GM21526 (cell line): ENCODE results near the gene TRIM72.
A peak's percentile ranks its signal among the peaks of the same experiment; 100 is the strongest.
"Not testable (repeated sequence)": the region's sequence is repeated elsewhere in the genome, so short reads cannot be mapped to it uniquely, and the experiment has no call there.

Experiments used
- ATAC-seq: cut with Tn5 transposase; IDR thresholded peaks from one replicate; pipeline ENCODE4 v1.9.1; 2021; ENCODE audit warnings: moderate library complexity; ENCODE audit not compliant: unreplicated experiment, low FRiP score

TRIM72 gene

DNA sequence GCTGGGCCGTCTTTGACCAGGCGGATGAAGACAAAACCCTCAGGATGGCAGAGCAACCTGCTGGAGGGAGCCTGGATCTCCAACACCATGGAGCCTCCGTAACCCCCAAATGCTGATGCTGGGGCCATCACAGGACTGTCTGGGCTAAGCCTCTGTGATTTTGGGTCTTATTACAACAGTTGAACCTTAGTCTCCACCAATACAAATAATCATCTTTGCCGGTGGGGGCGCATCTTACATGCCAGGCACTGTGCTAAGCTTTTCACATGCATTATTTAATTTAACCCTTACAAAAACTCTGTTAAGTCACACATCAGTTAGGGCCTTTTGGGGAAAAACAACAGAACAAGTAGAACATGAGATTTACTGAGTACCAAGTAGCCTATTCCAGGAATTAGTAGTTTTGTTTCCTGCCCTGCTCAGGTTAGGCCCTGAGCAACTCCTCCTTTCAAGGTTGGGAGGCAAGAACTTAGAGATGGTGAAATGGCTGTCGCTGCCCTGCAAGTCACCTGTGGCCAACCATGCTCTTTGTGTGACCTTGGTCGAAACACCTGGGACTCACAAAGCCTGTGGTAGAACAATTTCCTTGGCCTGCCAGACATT is 37.0 kb downstream of the TRIM72 start:
- no peak for ATAC-seq

DNA sequence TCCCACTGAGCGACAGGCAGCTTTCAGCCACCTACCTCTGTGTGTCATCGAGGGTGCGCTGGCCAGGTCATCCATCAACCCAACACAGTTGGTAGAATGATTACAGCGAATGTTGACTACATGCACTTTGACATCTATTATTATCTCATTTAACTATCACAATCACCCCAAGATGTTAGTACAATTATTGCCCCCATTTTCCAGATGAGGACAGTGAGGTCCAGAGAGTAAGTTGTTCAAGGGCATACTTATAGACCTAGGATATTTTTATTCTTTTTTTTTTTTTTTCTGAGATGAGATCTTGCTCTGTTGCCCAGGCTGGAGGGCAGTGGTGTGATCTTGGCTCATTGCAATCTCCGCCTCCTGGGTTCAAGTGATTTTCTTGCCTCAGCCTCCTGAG is 37.5 kb downstream of the TRIM72 start:
- no peak for ATAC-seq

- no peak for ATAC-seq
Measured at GRCh38 chr16:31253642-31254045, 39.7 kb downstream of the TRIM72 start.

DNA sequence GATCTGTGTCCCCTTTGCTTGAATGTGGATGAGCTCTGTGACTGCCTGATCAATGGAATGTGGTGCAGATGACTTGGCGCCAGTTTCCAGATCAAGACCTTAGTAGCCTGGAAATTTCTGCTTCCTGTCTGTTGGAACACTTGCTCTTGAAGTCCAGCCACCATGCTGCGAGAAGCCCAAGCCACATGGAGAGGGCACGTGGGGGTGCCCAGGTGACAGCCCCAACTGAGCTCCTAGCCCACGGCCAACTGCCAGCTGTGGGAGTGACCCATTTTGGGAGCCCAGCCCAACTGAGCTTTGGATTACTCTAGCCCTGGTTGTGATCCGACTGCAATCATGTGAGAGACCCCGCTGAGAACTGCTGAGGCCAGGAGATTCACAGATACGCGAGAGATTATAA is 42.5 kb downstream of the TRIM72 start:
- ATAC-seq = no peak

- ATAC-seq = no peak
Measured at GRCh38 chr16:31258366-31258765, 44.4 kb downstream of the TRIM72 start.

- no peak for ATAC-seq
Measured at GRCh38 chr16:31260136-31260931, 46.4 kb downstream of the TRIM72 start.

DNA sequence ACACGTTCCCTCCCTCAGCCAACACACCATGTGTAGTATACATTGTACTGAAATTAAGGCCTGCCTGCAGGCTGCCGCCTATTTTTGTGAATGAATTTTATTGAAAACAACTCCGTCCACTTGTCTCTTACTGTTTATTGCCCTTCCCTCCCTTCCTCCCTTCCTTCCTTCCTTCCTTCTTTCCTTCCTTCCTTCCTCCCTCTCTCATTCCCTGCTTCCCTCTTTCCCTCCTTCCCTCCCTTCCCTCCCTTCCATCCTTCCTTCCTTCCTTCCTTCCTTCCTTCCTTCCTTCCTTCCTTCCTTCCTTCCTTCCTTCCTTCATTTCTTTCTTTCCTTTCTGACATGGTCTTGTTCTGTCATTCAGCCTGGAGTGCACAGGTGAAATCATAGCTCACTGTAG is 48.2 kb downstream of the TRIM72 start:
- ATAC-seq = no peak

DNA sequence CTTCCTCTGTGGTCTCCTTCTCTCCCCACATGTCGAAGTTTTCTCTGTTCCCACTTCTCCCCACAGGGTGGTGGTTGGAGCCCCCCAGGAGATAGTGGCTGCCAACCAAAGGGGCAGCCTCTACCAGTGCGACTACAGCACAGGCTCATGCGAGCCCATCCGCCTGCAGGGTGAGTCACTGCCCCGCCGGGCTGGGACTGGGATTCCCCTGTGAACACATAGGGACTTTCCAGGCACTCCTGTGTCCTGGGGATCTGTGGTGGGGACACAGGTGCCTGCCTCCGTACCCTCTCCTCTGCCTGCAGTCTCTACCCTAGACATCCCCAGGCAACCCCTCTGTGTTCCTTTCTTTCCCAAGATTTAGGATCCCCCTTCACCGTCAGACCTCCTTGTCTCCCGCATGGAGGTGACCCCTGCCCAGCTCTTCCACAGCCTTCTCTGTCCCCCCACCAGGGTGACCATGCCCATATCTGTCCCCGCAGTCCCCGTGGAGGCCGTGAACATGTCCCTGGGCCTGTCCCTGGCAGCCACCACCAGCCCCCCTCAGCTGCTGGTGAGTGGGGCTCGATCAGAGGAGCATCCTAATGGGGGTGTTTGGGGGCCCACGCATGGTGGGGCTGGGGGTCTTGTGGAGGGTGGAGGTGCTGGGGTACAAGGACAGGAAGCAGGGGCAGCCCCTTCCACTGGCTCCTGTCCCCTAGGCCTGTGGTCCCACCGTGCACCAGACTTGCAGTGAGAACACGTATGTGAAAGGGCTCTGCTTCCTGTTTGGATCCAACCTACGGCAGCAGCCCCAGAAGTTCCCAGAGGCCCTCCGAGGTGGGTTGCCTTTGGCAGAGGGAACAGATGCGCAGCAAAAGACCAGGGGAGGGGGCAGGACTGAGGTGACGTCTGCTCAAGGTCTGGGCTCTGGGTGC is 51.7 kb downstream of the TRIM72 start:
- ATAC-seq = peak; percentile 71

DNA sequence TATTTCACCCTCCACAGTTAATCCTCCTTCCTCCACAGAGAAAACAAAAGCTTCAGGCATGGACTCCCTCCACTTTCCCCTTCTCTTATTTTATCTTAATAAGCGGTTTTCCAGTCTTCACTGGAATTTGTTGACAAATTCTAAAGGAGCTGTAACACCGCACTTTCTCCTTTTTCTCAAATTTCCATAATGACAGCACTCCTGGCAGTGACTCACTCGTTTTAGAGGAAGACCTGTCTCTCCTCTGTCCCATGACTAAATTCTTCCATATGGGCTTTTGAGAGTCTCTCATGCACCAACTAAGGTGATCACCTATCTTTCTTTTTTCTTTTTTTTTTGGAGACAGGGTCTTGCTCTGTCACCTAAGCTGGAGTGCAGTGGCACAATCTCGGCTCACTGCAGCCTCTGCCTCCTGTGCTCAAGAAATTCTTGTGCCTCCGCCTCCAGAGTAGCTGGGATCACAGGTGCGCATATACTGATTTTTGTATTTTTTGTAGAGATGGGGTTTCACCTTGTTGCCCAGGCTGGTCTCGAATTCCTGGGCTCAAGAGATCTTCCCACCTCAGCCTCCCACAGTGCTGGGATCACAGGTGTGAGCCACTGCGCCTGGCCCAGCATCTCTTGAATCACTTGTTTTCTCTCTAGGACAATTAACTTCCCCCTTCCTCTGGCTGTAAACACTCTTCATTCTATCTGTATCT is 53.6 kb downstream of the TRIM72 start:
- no peak for ATAC-seq

DNA sequence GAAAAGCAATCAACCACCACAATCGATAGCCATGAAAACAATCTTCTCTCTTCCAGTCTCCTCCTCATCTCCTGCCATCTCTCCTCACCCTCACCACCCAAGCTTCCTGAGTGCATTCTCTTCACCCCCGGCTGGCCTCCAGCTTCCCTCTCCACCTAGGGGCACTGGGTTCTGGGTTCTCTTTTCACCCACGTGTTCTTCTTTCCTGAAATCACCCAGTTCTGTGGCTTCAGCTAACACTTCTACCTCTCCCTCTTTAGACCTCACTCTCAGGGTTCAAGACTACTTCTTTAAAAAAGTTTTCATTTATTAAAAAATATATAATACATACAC is 54.1 kb downstream of the TRIM72 start:
- ATAC-seq = no peak

DNA sequence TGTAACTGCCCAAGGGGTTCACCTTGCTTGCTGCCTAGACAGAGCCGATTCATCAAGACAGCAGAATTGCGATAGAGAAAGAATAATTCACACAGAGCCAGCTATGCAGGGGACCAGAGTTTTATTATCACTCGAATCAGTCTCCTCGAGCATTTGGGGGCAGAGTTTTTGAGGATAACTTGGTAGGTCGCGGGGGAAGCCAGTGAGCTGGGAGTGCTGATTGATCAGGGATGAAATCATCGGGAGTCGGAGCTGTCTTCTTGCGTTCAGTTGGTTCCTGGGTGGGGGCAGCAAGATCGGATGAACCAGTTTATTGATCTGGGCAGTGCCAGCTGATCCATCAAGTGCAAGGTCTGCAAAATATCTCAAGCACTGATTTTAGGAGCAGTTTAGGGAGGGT is 55.0 kb downstream of the TRIM72 start:
- no peak for ATAC-seq

DNA sequence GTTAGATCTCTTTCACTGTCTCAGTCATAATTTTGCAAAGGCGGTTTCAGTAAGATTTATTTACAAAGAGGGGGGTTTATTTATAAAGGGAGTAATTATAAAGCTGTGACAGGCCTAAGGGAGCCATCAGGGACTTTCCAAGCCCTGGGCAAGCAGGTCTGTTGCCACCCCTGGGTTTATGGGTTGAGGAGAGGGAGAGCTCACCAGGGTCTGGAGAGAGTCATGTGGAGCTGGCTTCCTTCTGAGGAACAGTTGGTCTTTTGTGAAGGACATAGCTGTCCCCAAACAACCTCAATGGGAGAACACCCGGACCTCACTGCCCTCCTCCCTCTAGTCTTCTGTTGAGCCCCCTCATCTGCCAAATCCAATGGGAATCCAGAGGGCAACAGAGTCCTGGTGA is 55.6 kb downstream of the TRIM72 start:
- no peak for ATAC-seq

- not testable (repeated sequence) for ATAC-seq
Measured at GRCh38 chr16:31269973-31270372, 56.1 kb downstream of the TRIM72 start.

- ATAC-seq = no peak
Measured at GRCh38 chr16:31270795-31271194, 56.9 kb downstream of the TRIM72 start.

DNA sequence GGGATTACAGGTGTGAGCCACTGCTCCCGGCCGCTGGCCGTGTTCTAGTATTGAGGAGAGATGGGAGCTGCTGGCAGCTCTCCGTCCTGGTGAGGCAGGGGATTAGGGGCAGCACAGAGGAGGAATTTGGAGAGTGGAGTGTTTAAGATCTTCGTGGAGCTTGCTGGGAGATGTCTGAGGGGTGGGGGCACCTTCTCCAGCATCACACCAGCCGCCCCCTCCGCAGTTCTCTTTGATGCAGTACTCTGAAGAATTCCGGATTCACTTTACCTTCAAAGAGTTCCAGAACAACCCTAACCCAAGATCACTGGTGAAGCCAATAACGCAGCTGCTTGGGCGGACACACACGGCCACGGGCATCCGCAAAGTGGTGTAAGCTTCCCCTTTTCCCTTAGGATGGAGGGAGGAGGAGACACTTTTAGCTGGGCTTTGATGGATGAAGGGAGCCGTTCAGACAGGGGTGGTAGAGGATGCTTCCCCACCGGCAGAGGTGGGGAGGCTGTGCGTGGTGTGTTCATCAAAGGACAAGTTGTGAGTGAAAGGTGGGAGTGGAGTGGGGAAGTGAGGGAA is 57.8 kb downstream of the TRIM72 start:
- ATAC-seq = no peak

DNA sequence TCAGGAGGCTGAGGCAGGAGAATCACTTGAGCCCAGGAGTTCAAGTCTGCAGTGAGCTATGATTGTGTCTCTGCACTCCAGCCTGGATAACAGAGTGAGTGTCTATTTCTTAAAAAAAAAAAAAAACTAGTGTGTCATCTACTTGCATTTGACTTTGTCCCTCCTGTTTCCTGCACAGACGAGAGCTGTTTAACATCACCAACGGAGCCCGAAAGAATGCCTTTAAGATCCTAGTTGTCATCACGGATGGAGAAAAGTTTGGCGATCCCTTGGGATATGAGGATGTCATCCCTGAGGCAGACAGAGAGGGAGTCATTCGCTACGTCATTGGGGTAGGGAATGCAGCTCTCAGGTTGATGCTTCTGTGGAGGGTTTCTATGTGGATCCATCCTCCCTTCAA is 59.3 kb downstream of the TRIM72 start:
- ATAC-seq = no peak

DNA sequence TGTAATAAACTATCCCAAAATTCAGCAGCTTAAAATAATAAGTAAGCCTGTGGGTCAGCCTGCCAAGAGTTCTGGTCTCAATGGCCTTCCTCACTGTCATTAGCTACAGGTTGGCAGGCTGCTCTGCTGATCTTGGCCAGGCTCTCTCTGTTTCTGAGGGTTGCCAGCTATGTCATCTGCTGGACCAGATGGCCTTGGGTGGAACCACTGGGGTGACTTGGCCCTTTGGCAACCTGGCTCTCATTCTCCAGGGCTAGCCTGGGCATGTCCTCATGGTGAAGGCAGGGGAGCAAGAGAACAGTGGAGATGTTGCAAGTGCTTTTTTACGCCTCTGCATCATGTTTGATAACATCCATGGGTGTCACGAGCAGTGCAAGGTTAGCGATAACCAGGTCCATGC is 59.8 kb downstream of the TRIM72 start:
- ATAC-seq = no peak

- no peak for ATAC-seq
Measured at GRCh38 chr16:31274831-31275816, 61.2 kb downstream of the TRIM72 start.

GRCh38 chr16:31276600-31276999 is 62.7 kb downstream of the TRIM72 start:
- no peak for ATAC-seq
